Stomach (tissue), 9 donors: ENCODE results near the gene ATP7A. TPM values are rescaled to one million over a fixed set of nuclear protein-coding genes. Genes with fewer than 3 reads are reported as not detected.
A peak's percentile ranks its signal among the peaks of the same experiment; 100 is the strongest.
"Not testable (repeated sequence)": the region's sequence is repeated elsewhere in the genome, so short reads cannot be mapped to it uniquely, and the experiment has no call there.

Experiments
- DNase-seq, 2 donors: peaks; one replicate each; pipeline versions ENCODE4 v3.0.0 to v3.0.0-alpha.2; 2013 to 2019
- H3K27ac ChIP-seq, 5 donors: fragments of 200-600 bp in 4 of 5; sonication (generic) in 4 of 5; one replicate each; pipeline ENCODE4 v1.5.1; 2013 to 2019; ENCODE audit warnings: mild to moderate bottlenecking in 1 of 5, moderate library complexity in 1 of 5
- H3K27me3 ChIP-seq, 3 donors: fragments of 200-600 bp; sonication (generic); one replicate each; pipeline ENCODE4 v1.5.1; 2017 to 2019; ENCODE audit warnings: mixed run types in 1 of 3
- H3K36me3 ChIP-seq, 4 donors: fragments of 200-600 bp; sonication (generic); 1 replicate in 3 of 4; 2 replicates in 1 of 4; pipeline ENCODE4 v1.5.1; 2016 to 2019
- H3K4me1 ChIP-seq, 4 donors: fragments of 200-600 bp; sonication (generic); one replicate each; pipeline ENCODE4 v1.5.1; 2016 to 2019
- H3K4me3 ChIP-seq, 4 donors: fragments of 200-600 bp; sonication (generic) in 3 of 4; one replicate each; pipeline ENCODE4 v1.5.1; 2016 to 2019; ENCODE audit warnings: mild to moderate bottlenecking in 1 of 4
- H3K9me3 ChIP-seq, 4 donors: fragments of 200-600 bp; sonication (generic); one replicate each; pipeline ENCODE4 v1.5.1; 2016 to 2019
- EP300 ChIP-seq: sonication (generic); formaldehyde crosslinking; IDR thresholded peaks from one replicate; pipeline ENCODE4 v1.6.1; 2017; ENCODE audit warnings: antibody characterized with exemption
- POLR2A ChIP-seq, 4 donors: fragments of 450-650 bp; IDR thresholded peaks; one replicate each; pipeline ENCODE4 v1.6.1; 2016; ENCODE audit warnings: antibody characterized with exemption in 4 of 4, control low read depth in 2 of 4, mild to moderate bottlenecking in 1 of 4, moderate library complexity in 1 of 4
- POLR2AphosphoS5 ChIP-seq, 3 donors: sonication (generic); formaldehyde crosslinking; IDR thresholded peaks; one replicate each; pipeline ENCODE4 v1.6.1; 2016; ENCODE audit warnings: antibody characterized with exemption in 3 of 3
- WGBS, 5 donors: extraction: QIAGEN DNeasy Blood & Tissue Kit in 3 of 5; methylation state at CpG; one replicate each; pipeline versions ENCODE4 v1.1.5 to v1.1.7; 2013 to 2018; 5-methylcytosine and 5-hydroxymethylcytosine counted together
- intact Hi-C: fragments of 100-400 bp; cut with DNase I; formaldehyde crosslinking; loops from one replicate; pipeline ENCODE4 v1.15.1; 2023; ENCODE audit warnings: low total_unique reads
- polyA plus RNA-seq, 3 donors: library from polyadenylated mRNA; stranded (reverse); fragments of 200-250 nt; gene quantifications; one replicate each; pipeline ENCODE4 v1.2.3, GENCODE V29; 2013
- total RNA-seq, 5 donors: library from RNA; depleted of rRNA; stranded (reverse); fragments of >200 nt; gene quantifications; one replicate each; pipeline versions ENCODE4 v1.1.0 to v1.2.3, GENCODE V29; 2014 to 2016
- TF ChIP-seq, protein P1 (sequence below), 7 experiments: fragments of 450-650 bp in 4 of 7; fragments of 200-600 bp in 3 of 7; sonication (generic) in 3 of 7; IDR thresholded peaks; one replicate each; pipeline ENCODE4 v1.5.1; 2016 to 2019; ENCODE audit warnings: antibody characterized with exemption in 7 of 7, control low read depth in 2 of 7, mild to moderate bottlenecking in 1 of 7
- donor health status: healthy with polysubstance abuse.
- donor health status: Bipolar disorder and iron deficiency.
- donor health status: healthy.

The ATP7A gene
- total and polyA plus RNA-seq, 8 donors: 0.76 to 38.2 (median 4.4) TPM

DNA sequence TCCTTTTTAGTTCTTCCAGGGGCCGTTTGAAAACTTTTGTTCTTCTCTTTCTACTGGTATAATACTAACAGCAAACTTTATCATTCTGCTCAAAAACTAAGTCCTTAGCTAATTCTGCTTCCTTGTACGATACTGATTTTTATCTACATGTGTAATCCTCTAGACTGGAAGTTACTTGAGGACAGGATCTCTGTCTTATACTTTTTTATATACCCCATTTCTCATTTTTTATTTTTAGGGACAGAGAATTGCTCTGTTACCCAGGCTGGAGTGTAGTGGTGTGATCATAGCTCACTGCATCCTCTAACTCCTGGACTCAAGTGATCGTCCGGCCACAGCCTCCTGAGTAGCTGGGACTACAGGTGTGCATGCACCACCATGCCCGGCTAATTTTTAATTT lies 9.0 kb upstream of the ATP7A start:
- TF ChIP-seq POLR2AphosphoS5 (IDR thresholded peaks at IDR 0.05): no peak
- no peak for TF ChIP-seq EP300
- TF ChIP-seq, protein P1, sequence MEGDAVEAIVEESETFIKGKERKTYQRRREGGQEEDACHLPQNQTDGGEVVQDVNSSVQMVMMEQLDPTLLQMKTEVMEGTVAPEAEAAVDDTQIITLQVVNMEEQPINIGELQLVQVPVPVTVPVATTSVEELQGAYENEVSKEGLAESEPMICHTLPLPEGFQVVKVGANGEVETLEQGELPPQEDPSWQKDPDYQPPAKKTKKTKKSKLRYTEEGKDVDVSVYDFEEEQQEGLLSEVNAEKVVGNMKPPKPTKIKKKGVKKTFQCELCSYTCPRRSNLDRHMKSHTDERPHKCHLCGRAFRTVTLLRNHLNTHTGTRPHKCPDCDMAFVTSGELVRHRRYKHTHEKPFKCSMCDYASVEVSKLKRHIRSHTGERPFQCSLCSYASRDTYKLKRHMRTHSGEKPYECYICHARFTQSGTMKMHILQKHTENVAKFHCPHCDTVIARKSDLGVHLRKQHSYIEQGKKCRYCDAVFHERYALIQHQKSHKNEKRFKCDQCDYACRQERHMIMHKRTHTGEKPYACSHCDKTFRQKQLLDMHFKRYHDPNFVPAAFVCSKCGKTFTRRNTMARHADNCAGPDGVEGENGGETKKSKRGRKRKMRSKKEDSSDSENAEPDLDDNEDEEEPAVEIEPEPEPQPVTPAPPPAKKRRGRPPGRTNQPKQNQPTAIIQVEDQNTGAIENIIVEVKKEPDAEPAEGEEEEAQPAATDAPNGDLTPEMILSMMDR (IDR thresholded peaks at IDR 0.05): no peak
- no peak for TF ChIP-seq POLR2A (IDR thresholded peaks at IDR 0.05)
- intact Hi-C loops: no loop called here
- Histone ChIP-seq H3K4me1 (peaks cover 0 to 22% (median 7%) of the 10 kb centered on the region in 4 donors), H3K4me3 (peak overlapping the region in 1 of 4 donors; percentile 60), H3K27me3 (no peaks in the 10 kb centered on the region), H3K9me3 (no peaks in the 10 kb centered on the region), H3K36me3 (peaks cover 0 to 49% (median 39%) of the 10 kb centered on the region in 4 donors), H3K27ac (no peak overlapping the region)
- no peak for DNase-seq
- 79 to 89% (median 82%) methylated on average over 5 of the region's 5 CpGs for WGBS, 5 donors

DNA sequence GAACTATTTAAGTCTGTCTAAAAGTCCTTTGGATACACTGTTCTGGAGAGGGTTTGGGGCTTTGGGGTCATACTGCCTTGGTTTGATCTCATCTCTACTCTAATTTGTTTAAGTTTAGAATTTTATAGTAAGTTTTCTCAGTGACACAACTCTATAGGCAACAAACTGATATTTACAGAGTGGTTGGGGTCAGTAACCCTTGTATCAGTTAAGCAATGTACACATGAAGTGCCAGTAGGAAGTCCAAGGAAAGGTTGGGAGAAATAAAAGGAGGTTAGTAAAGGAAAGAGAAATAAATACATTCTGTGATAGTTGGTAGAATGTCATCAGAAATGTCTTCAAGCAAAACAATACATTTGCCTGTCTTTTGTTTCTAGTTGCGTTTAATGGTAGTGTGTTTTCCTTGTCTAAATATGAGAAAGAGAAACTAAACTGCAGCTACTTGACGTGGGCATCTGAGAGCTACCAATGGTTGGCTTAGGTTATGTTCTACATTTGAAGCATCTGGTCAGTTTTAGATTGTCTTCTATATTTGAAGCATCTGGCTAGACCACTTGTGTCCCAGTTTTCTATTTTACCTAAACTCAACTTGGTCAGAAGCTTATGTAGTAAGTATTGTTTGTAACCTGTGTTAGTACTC lies 6.9 kb downstream of the ATP7A start:
- no peak overlapping the region for H3K4me3 ChIP-seq
- H3K4me1 ChIP-seq: peaks cover 0 to 30% (median 7%) of the 10 kb centered on the region in 4 donors
- 20 to 40% (median 21%) methylated on average over 2 of the region's 2 CpGs for WGBS, 5 donors
- intact Hi-C loops: no loop called here
- no peaks in the 10 kb centered on the region for H3K27me3 ChIP-seq
- TF ChIP-seq POLR2A (IDR thresholded peaks at IDR 0.05) (no peak), EP300 (no peak)
- no peak overlapping the region for H3K27ac ChIP-seq
- DNase-seq: no peak
- H3K36me3 ChIP-seq: no peaks in the 10 kb centered on the region
- H3K9me3 ChIP-seq: no peaks in the 10 kb centered on the region

DNA sequence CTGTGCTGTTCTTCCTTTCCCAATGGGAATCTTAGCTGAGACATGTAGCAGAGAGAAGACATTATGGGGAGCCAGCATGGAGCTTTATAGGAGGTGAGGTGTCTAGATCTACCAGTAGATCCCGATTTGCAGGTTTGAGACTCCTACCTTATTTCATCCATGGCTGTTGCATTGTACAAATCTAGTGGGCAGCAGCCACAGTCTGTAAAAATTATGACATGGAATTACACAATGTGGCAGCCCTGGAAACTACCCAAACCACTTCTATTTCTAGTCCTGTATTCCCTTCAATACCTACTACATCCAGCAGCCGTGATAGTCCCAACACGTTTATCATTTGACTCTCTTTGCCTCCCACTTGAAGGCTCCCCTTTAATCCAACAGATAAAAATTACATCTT lies 8.1 kb downstream of the ATP7A start:
- H3K27ac ChIP-seq: no peak overlapping the region
- H3K4me1 ChIP-seq: peaks cover 0 to 22% (median 6%) of the 10 kb centered on the region in 4 donors
- DNase-seq: no peak
- intact Hi-C loops: no loop called here
- TF ChIP-seq, protein P1 (IDR thresholded peaks at IDR 0.05): no peak
- no peak for TF ChIP-seq EP300
- TF ChIP-seq POLR2AphosphoS5 (IDR thresholded peaks at IDR 0.05): no peak
- TF ChIP-seq POLR2A (IDR thresholded peaks at IDR 0.05): no peak
- 42 to 65% (median 46%) methylated on average over 3 of the region's 3 CpGs for WGBS, 5 donors
- no peaks in the 10 kb centered on the region for H3K27me3 ChIP-seq
- H3K36me3 ChIP-seq: no peaks in the 10 kb centered on the region
- no peak overlapping the region for H3K4me3 ChIP-seq
- no peaks in the 10 kb centered on the region for H3K9me3 ChIP-seq

DNA sequence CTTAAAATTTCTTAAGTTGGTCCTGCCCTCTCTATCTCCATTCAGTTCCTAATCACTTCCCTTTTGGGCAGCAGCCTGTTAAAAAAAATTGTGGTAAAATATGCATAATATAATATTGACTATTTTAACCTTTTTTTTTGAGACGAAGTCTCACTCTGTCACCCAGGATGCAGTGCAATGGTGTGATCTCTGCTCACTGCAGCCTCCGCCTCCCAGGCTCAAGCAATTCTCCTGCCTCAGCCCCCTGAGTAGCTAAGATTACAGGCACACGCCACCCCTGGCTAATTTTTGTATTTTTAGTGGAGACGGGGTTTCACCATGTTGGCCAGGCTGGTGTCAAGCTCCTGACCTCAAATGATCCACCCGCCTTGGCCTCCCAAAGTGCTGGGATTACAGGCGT lies 8.9 kb downstream of the ATP7A start:
- H3K36me3 ChIP-seq, DNase-seq, H3K27ac ChIP-seq, H3K27me3 ChIP-seq, H3K4me3 ChIP-seq, H3K9me3 ChIP-seq, intact Hi-C loops: not testable (repeated sequence)
- WGBS, 5 donors: 61 to 84% (median 83%) methylated on average over 6 of the region's 6 CpGs
- peaks cover 0 to 21% (median 6%) of the 10 kb centered on the region in 4 donors for H3K4me1 ChIP-seq

- TF ChIP-seq POLR2A (IDR thresholded peaks at IDR 0.05) (no peak), EP300 (no peak), POLR2AphosphoS5 (IDR thresholded peaks at IDR 0.05) (no peak)
- TF ChIP-seq, protein P1 (IDR thresholded peaks at IDR 0.05): no peak
- intact Hi-C loops: no loop called here
- Histone ChIP-seq H3K9me3 (no peaks in the 10 kb centered on the region), H3K4me1 (peaks cover 0 to 25% (median 9%) of the 10 kb centered on the region in 4 donors), H3K36me3 (no peaks in the 10 kb centered on the region), H3K27ac (no peak overlapping the region), H3K27me3 (no peaks in the 10 kb centered on the region), H3K4me3 (no peak overlapping the region)
- DNase-seq: no peak
Measured at GRCh38 chrX:77922787-77923186, 12.3 kb downstream of the ATP7A start.
